K562 (cell line): ENCODE measurements around the gene VPREB3. TPM values are rescaled to one million over a fixed set of nuclear protein-coding genes. Genes with fewer than 3 reads are reported as not detected.

Experiments
- ATAC-seq: fragments of 200-7000 bp; cut with Tn5 transposase; 3 replicates; pipeline ENCODE4 v1.9.1; 2020; ENCODE audit warnings: moderate library complexity
- BruUV-seq: library from RNA; stranded (reverse); fragments of 400-500 nt; replicated peaks from 2 replicates; lab custom pipeline; 2021; lab: Mats Ljungman, UMichigan
- CTCF ChIA-PET: fragments of 300-600 bp; formaldehyde crosslinking; extraction: SDS; loops from one replicate; lab custom pipeline; 2021; ENCODE audit warnings: low intra/inter-chr PET ratio; lab: Yijun Ruan, JAX
- POLR2A ChIA-PET: fragments of 300-600, 350-650 bp; sonication (Branson Sonifier 250); formaldehyde crosslinking; extraction: SDS; loops from one replicate; lab custom pipeline; 2021; ENCODE audit warnings: antibody characterized with exemption, inconsistent platforms; lab: Yijun Ruan, JAX
- DNase-seq, 4 experiments: peaks; one replicate each; pipeline versions ENCODE4 v3.0.0 to v3.0.0-alpha.2; 2011 to 2018; ENCODE audit warnings: low spot score in 3 of 4, mixed read lengths in 3 of 4; ENCODE audit errors: extremely low read depth in 1 of 4
- FAIRE-seq: peaks from 2 replicates; lab custom pipeline; 2011; peaks lifted over from hg19 to GRCh38; lab: Jason Lieb, UNC
- H2AFZ ChIP-seq: 2 replicates; pipeline ENCODE4 v1.6.0; 2011; ENCODE audit warnings: low read depth, low read length, control low read depth, inconsistent platforms
- H3K27ac ChIP-seq: fragments of 200-600 bp; 3 replicates; pipeline ENCODE4 v1.8.0; 2011; ENCODE audit warnings: low read depth, mild to moderate bottlenecking, control low read depth, inconsistent platforms, low read length, moderate library complexity, mixed read lengths; ENCODE audit errors: extremely low read depth
- H3K27me3 ChIP-seq, 2 experiments: fragments of 300-600 bp in 1 of 2; 2 replicates in 1 of 2; 3 replicates in 1 of 2; pipeline versions ENCODE4 v1.6.0 to v1.8.0; 2011; ENCODE audit warnings: inconsistent platforms in 2 of 2, low read length in 2 of 2, mild to moderate bottlenecking in 1 of 2, mixed read lengths in 1 of 2, moderate library complexity in 1 of 2; ENCODE audit not compliant: control insufficient read depth in 2 of 2, insufficient read depth in 2 of 2
- H3K36me3 ChIP-seq: fragments of 300-600 bp; 3 replicates; pipeline ENCODE4 v1.8.0; 2011; ENCODE audit warnings: mild to moderate bottlenecking, low read length, inconsistent platforms; ENCODE audit not compliant: control insufficient read depth, insufficient read depth
- H3K4me1 ChIP-seq, 2 experiments: fragments of 200-600 bp in 1 of 2; replicated peaks in 1 of 2; 2 replicates in 1 of 2; 3 replicates in 1 of 2; pipeline versions ENCODE4 v1.5.1 to v1.8.0; 2011; ENCODE audit warnings: inconsistent platforms in 2 of 2, low read length in 2 of 2, mild to moderate bottlenecking in 1 of 2, mixed read lengths in 1 of 2, moderate library complexity in 1 of 2; ENCODE audit not compliant: control insufficient read depth in 2 of 2, insufficient read depth in 2 of 2
- H3K4me2 ChIP-seq: 2 replicates; pipeline ENCODE4 v1.6.1; 2011; ENCODE audit warnings: low read length, control low read depth, inconsistent platforms, mixed read lengths; ENCODE audit not compliant: insufficient read depth
- H3K4me3 ChIP-seq: fragments of 200-600 bp; sonication (generic), shearing (Covaris generic); 2 replicates; pipeline ENCODE4 v1.5.1; 2016; ENCODE audit warnings: control low read depth, inconsistent platforms
- H3K79me2 ChIP-seq: fragments of 200-600 bp; 3 replicates; pipeline ENCODE4 v1.8.0; 2011; ENCODE audit warnings: low read length, inconsistent platforms; ENCODE audit not compliant: control insufficient read depth, insufficient read depth
- H3K9ac ChIP-seq, 2 experiments: 2 replicates each; pipeline versions ENCODE4 v1.6.0 to v1.6.1; 2011; ENCODE audit warnings: low read depth in 2 of 2, low read length in 2 of 2, control low read depth in 1 of 2, inconsistent platforms in 1 of 2, mild to moderate bottlenecking in 1 of 2, mixed read lengths in 1 of 2; ENCODE audit not compliant: insufficient read depth in 1 of 2
- H3K9me1 ChIP-seq: one replicate; pipeline ENCODE4 v1.6.0; 2011; ENCODE audit warnings: inconsistent platforms, mild to moderate bottlenecking, low read length, moderate library complexity; ENCODE audit not compliant: control insufficient read depth, insufficient read depth
- H3K9me3 ChIP-seq: replicated peaks from 2 replicates; pipeline ENCODE4 v1.5.1; 2011; ENCODE audit warnings: low read depth, low read length, inconsistent platforms; ENCODE audit not compliant: control insufficient read depth, insufficient read depth
- H4K20me1 ChIP-seq: replicated peaks from 2 replicates; pipeline ENCODE4 v1.6.1; 2011; ENCODE audit warnings: low read length, inconsistent platforms, mixed read lengths; ENCODE audit not compliant: control insufficient read depth, insufficient read depth
- ARID3A ChIP-seq: IDR thresholded peaks from 2 replicates; pipeline ENCODE4 v1.6.1; 2012; ENCODE audit warnings: low read depth, low read length, improper control_type of control experiment, borderline replicate concordance
- BCOR ChIP-seq: fragments of 450-650 bp; IDR thresholded peaks from 2 replicates; pipeline ENCODE4 v1.6.1; 2016
- BRCA1 ChIP-seq, 2 experiments: fragments of 450-650 bp in 1 of 2; sonication (generic) in 1 of 2; formaldehyde crosslinking in 1 of 2; IDR thresholded peaks; 2 replicates each; pipeline versions ENCODE4 v1.5.0 to v1.6.1; 2017 to 2020; ENCODE audit warnings: mild to moderate bottlenecking in 1 of 2, missing genetic modification reagents in 1 of 2
- CREB3L1 ChIP-seq: fragments of 450-650 bp; IDR thresholded peaks from 2 replicates; pipeline ENCODE4 v1.6.1; 2014; ENCODE audit warnings: low read depth, mild to moderate bottlenecking, moderate library complexity, borderline replicate concordance
- DEAF1 ChIP-seq: fragments of 450-650 bp; formaldehyde crosslinking; IDR thresholded peaks from 2 replicates; pipeline ENCODE4 v1.4.0; 2020; ENCODE audit warnings: mild to moderate bottlenecking, moderate library complexity
- E2F4 ChIP-seq: sonication (generic); formaldehyde crosslinking; IDR thresholded peaks from 2 replicates; pipeline ENCODE4 v1.8.0; 2022; ENCODE audit warnings: mild to moderate bottlenecking, low read depth, missing genetic modification reagents
- ELF2 ChIP-seq: fragments of 250-450 bp; sonication (Bioruptor Pico); IDR thresholded peaks from 2 replicates; pipeline ENCODE4 v1.5.0; 2021; ENCODE audit warnings: mild to moderate bottlenecking
- HOMEZ ChIP-seq: fragments of 250-450 bp; sonication (Bioruptor Pico); IDR thresholded peaks from 2 replicates; pipeline ENCODE4 v1.4.0; 2020; ENCODE audit warnings: mild to moderate bottlenecking, moderate library complexity
- WGBS: fragments of 100-300 bp; shearing (Covaris generic); methylation state at CpG from one replicate; pipeline ENCODE4 v1.1.6; 2016; ENCODE audit warnings: low coverage, mixed read lengths; ENCODE audit not compliant: insufficient coverage; ENCODE audit errors: missing lambda C conversion rate; 5-methylcytosine and 5-hydroxymethylcytosine counted together
- in situ Hi-C: fragments of 300-500 bp; cut with MboI; formaldehyde crosslinking; loops from 4 replicates; pipeline ENCODE4 v1.15.0; 2018; ENCODE audit warnings: inconsistent platforms, mixed read lengths
- intact Hi-C: fragments of 100-400 bp; cut with micrococcal nuclease; formaldehyde crosslinking; loops from 2 replicates; pipeline ENCODE4 v1.14.2; 2022
- polyA plus RNA-seq, 8 experiments: library from polyadenylated mRNA; depleted of rRNA in 4 of 8; stranded (reverse) in 5 of 8; unstranded in 3 of 8; fragments of >200 nt; fragmentation: Nextera tagmentation in 2 of 8; fragmentation: Illumina TruSeq in 1 of 8; extraction: Ambion mirVana in 2 of 8; extraction: Trizol in 1 of 8; gene quantifications; 2 replicates each; pipeline versions ENCODE4 v1.2.1 to v1.2.3, GENCODE V29; 2011 to 2014; ENCODE audit warnings: inconsistent platforms in 1 of 8, missing spikeins in 1 of 8
- total RNA-seq, 7 experiments: library from RNA; depleted of rRNA in 6 of 7; stranded (reverse); fragments of >200 nt in 6 of 7; fragmentation: Illumina TruSeq in 2 of 7; extraction: Trizol in 2 of 7; gene quantifications; 2 replicates each; pipeline versions ENCODE4 v1.2.1 to v1.2.3, GENCODE V29; 2011 to 2021; ENCODE audit warnings: low replicate concordance in 1 of 7

The VPREB3 gene
- total and polyA plus RNA-seq, 9 of the 15 experiments (the other 6 are each of a cell fraction or from before 2014, with no cell fraction given) = 0.14 to 0.71 (median 0.20) TPM; not detected in 6

GRCh38 chr22:23767303-23767672 is 13.1 kb upstream of the VPREB3 start (continued):
- TF ChIP-seq HOMEZ (CRISPR knock-in tag) (no peak), E2F4 (CRISPR knock-in tag) (no peak), BCOR (no peak)
- TF ChIP-seq, all 486 proteins: peak for 4

GRCh38 chr22:23764899-23765881 is 11.0 kb upstream of the VPREB3 start:
- WGBS = 82% methylated on average over 5 of the region's 9 CpGs
- Histone ChIP-seq H3K79me2 (peaks cover 34% of the 10 kb centered on the region), H4K20me1 (peaks cover 23% of the 10 kb centered on the region), H3K27ac (peak overlapping the region; percentile 54; the same call in 1 of the 3 replicates), H3K4me3 (no peak overlapping the region), H2AFZ (no peak overlapping the region), H3K9me3 (no peaks in the 10 kb centered on the region), H3K9ac (peak overlapping the region; percentile 14 to 87; a peak in 2 of 4 replicates), H3K4me1 (peaks cover 26 to 57% of the 10 kb centered on the region in 2 experiments; a peak in 4 of 5 replicates), H3K9me1 (peaks cover 6% of the 10 kb centered on the region), H3K36me3 (peaks cover 24% of the 10 kb centered on the region), H3K27me3 (no peaks in the 10 kb centered on the region), H3K4me2 (peak overlapping the region; percentile 32; the same call in 1 of the 2 replicates)
- intact Hi-C loops = loop anchor here (5.0 to 10.0 kb wide), 2 partner anchors 82 to 140 kb away; no protein-coding TSS in a partner anchor
- POLR2A ChIA-PET = interaction anchor here (1.1 kb wide), 1 partner anchor 9 kb away, joined by 3 read pairs; no protein-coding TSS in a partner anchor
- no TSS peak for BruUV-seq
- ATAC-seq = no peak
- in situ Hi-C loops = no loop called here
- no peak for FAIRE-seq
- no peak for DNase-seq
- CTCF ChIA-PET = no interaction called here
- TF ChIP-seq DEAF1 (CRISPR knock-in tag) (no peak), ELF2 (CRISPR knock-in tag) (no peak), ARID3A (no peak), CREB3L1 (no peak), BRCA1 (IDR thresholded peaks at IDR 0.05) (no peak), BRCA1 (CRISPR knock-in tag; IDR thresholded peaks at IDR 0.05) (no peak)
